HepG2 (cell line): ENCODE data around the gene TMEM145.

Experiments
- IKZF1 ChIP-seq: fragments of 450-650 bp; IDR thresholded peaks from 2 replicates; pipeline ENCODE4 v1.7.1; 2016
- POLR2A ChIP-seq, 2 experiments: IDR thresholded peaks; 2 replicates each; pipeline ENCODE4 v1.6.1; 2011; ENCODE audit warnings: low read depth in 2 of 2, low read length in 2 of 2, mild to moderate bottlenecking in 1 of 2, moderate library complexity in 1 of 2; ENCODE audit not compliant: insufficient read depth in 1 of 2
- ZBTB38 ChIP-seq: sonication (generic); formaldehyde crosslinking; IDR thresholded peaks from 2 replicates; pipeline ENCODE4 v1.5.1; 2020; ENCODE audit warnings: mild to moderate bottlenecking, missing genetic modification reagents
- ZNF230 ChIP-seq: sonication (generic); formaldehyde crosslinking; IDR thresholded peaks from 2 replicates; pipeline ENCODE4 v1.4.0; 2020; ENCODE audit warnings: mild to moderate bottlenecking, missing genetic modification reagents
- TF ChIP-seq, protein P1 (sequence below): IDR thresholded peaks from 2 replicates; pipeline ENCODE4 v1.6.1; 2016; ENCODE audit warnings: control low read depth
- TF ChIP-seq, protein P2 (sequence below): IDR thresholded peaks from 2 replicates; pipeline ENCODE4 v1.6.1; 2016; ENCODE audit warnings: missing compliant biosample characterization, missing genetic modification reagents, borderline replicate concordance

GRCh38 chr19:42275517-42275916 is 37.6 kb upstream of the TMEM145 start:
- TF ChIP-seq POLR2A (IDR thresholded peaks at IDR 0.05; ENCODE audit: insufficient read depth in 1 of 2, low read depth in 2 of 2, low read length in 2 of 2) (no peak), IKZF1 (no peak), ZBTB38 (CRISPR knock-in tag) (no peak), ZNF230 (CRISPR knock-in tag) (no peak)
- TF ChIP-seq, protein P1, sequence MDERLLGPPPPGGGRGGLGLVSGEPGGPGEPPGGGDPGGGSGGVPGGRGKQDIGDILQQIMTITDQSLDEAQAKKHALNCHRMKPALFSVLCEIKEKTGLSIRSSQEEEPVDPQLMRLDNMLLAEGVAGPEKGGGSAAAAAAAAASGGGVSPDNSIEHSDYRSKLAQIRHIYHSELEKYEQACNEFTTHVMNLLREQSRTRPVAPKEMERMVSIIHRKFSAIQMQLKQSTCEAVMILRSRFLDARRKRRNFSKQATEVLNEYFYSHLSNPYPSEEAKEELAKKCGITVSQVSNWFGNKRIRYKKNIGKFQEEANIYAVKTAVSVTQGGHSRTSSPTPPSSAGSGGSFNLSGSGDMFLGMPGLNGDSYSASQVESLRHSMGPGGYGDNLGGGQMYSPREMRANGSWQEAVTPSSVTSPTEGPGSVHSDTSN (CRISPR knock-in tag), result no peak
- TF ChIP-seq, protein P2, sequence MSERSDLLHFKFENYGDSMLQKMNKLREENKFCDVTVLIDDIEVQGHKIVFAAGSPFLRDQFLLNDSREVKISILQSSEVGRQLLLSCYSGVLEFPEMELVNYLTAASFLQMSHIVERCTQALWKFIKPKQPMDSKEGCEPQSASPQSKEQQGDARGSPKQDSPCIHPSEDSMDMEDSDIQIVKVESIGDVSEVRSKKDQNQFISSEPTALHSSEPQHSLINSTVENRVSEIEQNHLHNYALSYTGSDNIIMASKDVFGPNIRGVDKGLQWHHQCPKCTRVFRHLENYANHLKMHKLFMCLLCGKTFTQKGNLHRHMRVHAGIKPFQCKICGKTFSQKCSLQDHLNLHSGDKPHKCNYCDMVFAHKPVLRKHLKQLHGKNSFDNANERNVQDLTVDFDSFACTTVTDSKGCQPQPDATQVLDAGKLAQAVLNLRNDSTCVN (CRISPR knock-in tag), result no peak
